ENCODE results near the gene FLRT1. TPM values are rescaled to one million over a fixed set of nuclear protein-coding genes. Genes with fewer than 3 reads are reported as not detected.

Gene FLRT1
- total and polyA plus RNA-seq, 4 donors = 0.02 to 0.32 (median 0.05) TPM; not detected in 1

- TF ChIP-seq REST (IDR thresholded peaks at IDR 0.05) = no peak
- no peak for TF ChIP-seq JUND (IDR thresholded peaks at IDR 0.05)
- no peak for TF ChIP-seq NR2F2 (IDR thresholded peaks at IDR 0.05)
- Histone ChIP-seq H3K27ac (ENCODE audit: low read depth in 1 of 2, low read length in 2 of 2) (no peak overlapping the region), H3K36me3 (ENCODE audit: control insufficient read depth in 4 of 4, insufficient read depth in 3 of 4, low read depth in 1 of 4, low read length in 3 of 4) (no peaks in the 10 kb centered on the region), H3K9me3 (ENCODE audit: control insufficient read depth in 4 of 4, low read length in 3 of 4) (no peaks in the 10 kb centered on the region), H3K4me3 (ENCODE audit: low read depth in 1 of 3, low read length in 3 of 3) (no peak overlapping the region), H3K27me3 (ENCODE audit: control insufficient read depth in 4 of 4, insufficient read depth in 4 of 4, low read length in 3 of 4) (no peaks in the 10 kb centered on the region), H3K9ac (ENCODE audit: low read depth in 1 of 2, low read length in 2 of 2) (no peak overlapping the region), H3K4me1 (ENCODE audit: control insufficient read depth in 4 of 4, insufficient read depth in 4 of 4, low read length in 3 of 4) (no peaks in the 10 kb centered on the region)
- DNase-seq (ENCODE audit: low spot score) = no peak
- WGBS = 86% methylated on average over 10 of the region's 10 CpGs
Observed at GRCh38 chr11:64074239-64074638, 38.5 kb downstream of the FLRT1 start.

GRCh38 chr11:64076758-64077157 is 41.0 kb downstream of the FLRT1 start:
- no peaks in the 10 kb centered on the region for H3K27me3 ChIP-seq (ENCODE audit: control insufficient read depth in 4 of 4, insufficient read depth in 4 of 4, low read length in 3 of 4)
- no peak overlapping the region for H3K27ac ChIP-seq (ENCODE audit: low read depth in 1 of 2, low read length in 2 of 2)
- no peaks in the 10 kb centered on the region for H3K36me3 ChIP-seq (ENCODE audit: control insufficient read depth in 4 of 4, insufficient read depth in 3 of 4, low read depth in 1 of 4, low read length in 3 of 4)
- H3K9ac ChIP-seq (ENCODE audit: low read depth in 1 of 2, low read length in 2 of 2) = no peak overlapping the region
- H3K9me3 ChIP-seq (ENCODE audit: control insufficient read depth in 4 of 4, low read length in 3 of 4) = no peaks in the 10 kb centered on the region
- no peaks in the 10 kb centered on the region for H3K4me1 ChIP-seq (ENCODE audit: control insufficient read depth in 4 of 4, insufficient read depth in 4 of 4, low read length in 3 of 4)
- TF ChIP-seq GABPA (IDR thresholded peaks at IDR 0.05 in 1 of 2, conservative IDR thresholded peaks at IDR 0.05 in 1 of 2) = no peak
- no peak for TF ChIP-seq RXRA (IDR thresholded peaks at IDR 0.05)
- TF ChIP-seq FOXA1 (IDR thresholded peaks at IDR 0.05) = no peak
- TF ChIP-seq EGR1 (IDR thresholded peaks at IDR 0.05; ENCODE audit: low read depth in 2 of 2) = no peak
- TF ChIP-seq NR2F2 (IDR thresholded peaks at IDR 0.05) = no peak
- no peak for TF ChIP-seq YY1 (IDR thresholded peaks at IDR 0.05)
- TF ChIP-seq MAX (IDR thresholded peaks at IDR 0.05) = no peak
- TF ChIP-seq CTCF (IDR thresholded peaks at IDR 0.05; ENCODE audit: low read depth, low read length, missing input control) = no peak
- no peak for TF ChIP-seq TAF1 (conservative IDR thresholded peaks at IDR 0.05)
- 94% methylated on average over 8 of the region's 8 CpGs for WGBS
- DNase-seq (ENCODE audit: low spot score) = no peak
- H3K4me3 ChIP-seq (ENCODE audit: low read depth in 1 of 3, low read length in 3 of 3) = no peak overlapping the region

- H3K4me3 ChIP-seq (ENCODE audit: low read depth in 1 of 3, low read length in 3 of 3) = no peak overlapping the region
- no peak overlapping the region for H3K9ac ChIP-seq (ENCODE audit: low read depth in 1 of 2, low read length in 2 of 2)
- no peaks in the 10 kb centered on the region for H3K9me3 ChIP-seq (ENCODE audit: control insufficient read depth in 4 of 4, low read length in 3 of 4)
- no peaks in the 10 kb centered on the region for H3K4me1 ChIP-seq (ENCODE audit: control insufficient read depth in 4 of 4, insufficient read depth in 4 of 4, low read length in 3 of 4)
- no peak for DNase-seq (ENCODE audit: low spot score)
- no peak overlapping the region for H3K27ac ChIP-seq (ENCODE audit: low read depth in 1 of 2, low read length in 2 of 2)
- 94% methylated on average over 12 of the region's 12 CpGs for WGBS
- no peaks in the 10 kb centered on the region for H3K36me3 ChIP-seq (ENCODE audit: control insufficient read depth in 4 of 4, insufficient read depth in 3 of 4, low read depth in 1 of 4, low read length in 3 of 4)
- H3K27me3 ChIP-seq (ENCODE audit: control insufficient read depth in 4 of 4, insufficient read depth in 4 of 4, low read length in 3 of 4) = no peaks in the 10 kb centered on the region
- no peak for TF ChIP-seq REST (IDR thresholded peaks at IDR 0.05)
- TF ChIP-seq HNF4A (conservative IDR thresholded peaks at IDR 0.05) = no peak
- TF ChIP-seq RXRA (IDR thresholded peaks at IDR 0.05) = no peak
- TF ChIP-seq HNF4G (IDR thresholded peaks at IDR 0.05) = no peak
- TF ChIP-seq FOXA2 (IDR thresholded peaks at IDR 0.05) = no peak
- no peak for TF ChIP-seq FOXA1 (IDR thresholded peaks at IDR 0.05)
- TF ChIP-seq EGR1 (IDR thresholded peaks at IDR 0.05; ENCODE audit: low read depth in 2 of 2) = no peak
- TF ChIP-seq ATF3 (IDR thresholded peaks at IDR 0.05) = no peak
- no peak for TF ChIP-seq JUND (IDR thresholded peaks at IDR 0.05)
- no peak for TF ChIP-seq ZBTB33 (IDR thresholded peaks at IDR 0.05)
- TF ChIP-seq RAD21 (IDR thresholded peaks at IDR 0.05) = no peak
- TF ChIP-seq TAF1 (conservative IDR thresholded peaks at IDR 0.05) = no peak
- TF ChIP-seq SP1 (IDR thresholded peaks at IDR 0.05) = no peak
Observed at GRCh38 chr11:64077607-64078006, 41.9 kb downstream of the FLRT1 start.
